HepG2 (cell line): Measurements from ENCODE around the gene ABHD1. TPM values are rescaled to one million over a fixed set of nuclear protein-coding genes. Genes with fewer than 3 reads are reported as not detected.

Source experiments
- AGO2 ChIP-seq: fragments of 200-400 bp; formaldehyde crosslinking; optimal IDR thresholded peaks from 2 replicates; pipeline ENCODE3; 2017; ENCODE audit warnings: mild to moderate bottlenecking, low read depth, low read length, moderate library complexity
- ARID2 ChIP-seq: sonication (generic); formaldehyde crosslinking; IDR thresholded peaks from 2 replicates; pipeline ENCODE4 v1.8.1; 2022; ENCODE audit warnings: mild to moderate bottlenecking, missing genetic modification reagents, borderline replicate concordance
- CEBPB ChIP-seq: IDR thresholded peaks from 2 replicates; pipeline ENCODE4 v1.6.1; 2011; ENCODE audit warnings: low read depth, low read length, improper control_type of control experiment, borderline replicate concordance
- FOXP4 ChIP-seq: sonication (generic); formaldehyde crosslinking; IDR thresholded peaks from 2 replicates; pipeline ENCODE4 v1.4.0; 2020; ENCODE audit warnings: missing genetic modification reagents
- KAT8 ChIP-seq: IDR thresholded peaks from 2 replicates; pipeline ENCODE4 v1.6.1; 2016; ENCODE audit warnings: missing genetic modification reagents, missing compliant biosample characterization
- MAFF ChIP-seq: IDR thresholded peaks from 2 replicates; pipeline ENCODE4 v1.6.1; 2011; ENCODE audit warnings: low read depth, low read length, improper control_type of control experiment
- RXRB ChIP-seq: IDR thresholded peaks from 2 replicates; pipeline ENCODE4 v1.6.1; 2016; ENCODE audit warnings: borderline replicate concordance, missing genetic modification reagents, missing compliant biosample characterization
- SP1 ChIP-seq, 2 experiments: fragments of 450-650 bp in 1 of 2; sonication (generic) in 1 of 2; formaldehyde crosslinking in 1 of 2; IDR thresholded peaks; 2 replicates each; pipeline versions ENCODE4 v1.4.0 to v1.6.1; 2016 to 2020; ENCODE audit warnings: missing genetic modification reagents in 1 of 2
- YY1 ChIP-seq: IDR thresholded peaks from 2 replicates; pipeline ENCODE4 v1.6.1; 2011; ENCODE audit warnings: low read length, low read depth, moderate library complexity, mild to moderate bottlenecking; ENCODE audit not compliant: insufficient read depth, insufficient replicate concordance
- ZNF121 ChIP-seq: sonication (generic); formaldehyde crosslinking; IDR thresholded peaks from 2 replicates; pipeline ENCODE4 v1.5.0; 2020; ENCODE audit warnings: mild to moderate bottlenecking, missing genetic modification reagents
- ZNF34 ChIP-seq: sonication (generic); formaldehyde crosslinking; IDR thresholded peaks from 2 replicates; pipeline ENCODE4 v1.4.0; 2020; ENCODE audit warnings: mild to moderate bottlenecking, missing genetic modification reagents, borderline replicate concordance
- ZNF547 ChIP-seq: sonication (generic); formaldehyde crosslinking; IDR thresholded peaks from 2 replicates; pipeline ENCODE4 v1.5.1; 2020; ENCODE audit warnings: mild to moderate bottlenecking, missing genetic modification reagents
- polyA plus RNA-seq, 8 experiments: library from polyadenylated mRNA; depleted of rRNA in 3 of 8; stranded (reverse) in 7 of 8; unstranded in 1 of 8; fragments of >200 nt; fragmentation: Illumina TruSeq in 4 of 8; extraction: Trizol in 4 of 8; gene quantifications; 2 replicates each; pipeline versions ENCODE4 v1.2.1 to v1.2.3, GENCODE V29; 2011 to 2016; ENCODE audit warnings: low read depth in 4 of 8, missing spikeins in 1 of 8, mixed read lengths in 1 of 8; ENCODE audit not compliant: insufficient read depth in 1 of 8
- total RNA-seq, 5 experiments: library from RNA; depleted of rRNA; stranded (reverse); fragments of >200 nt; fragmentation: Illumina TruSeq; extraction: Trizol; gene quantifications; 2 replicates each; pipeline ENCODE4 v1.2.3, GENCODE V29; 2016; ENCODE audit warnings: low read depth in 1 of 5
- TF ChIP-seq, protein P1 (sequence below): sonication (generic); formaldehyde crosslinking; IDR thresholded peaks from 2 replicates; pipeline ENCODE4 v1.4.0; 2020; ENCODE audit warnings: missing genetic modification reagents, borderline replicate concordance
- TF ChIP-seq, protein P2 (sequence below): IDR thresholded peaks from 2 replicates; pipeline ENCODE4 v1.6.1; 2016; ENCODE audit warnings: low read depth, control low read depth
- TF ChIP-seq, protein P3 (sequence below): sonication (generic); formaldehyde crosslinking; conservative IDR thresholded peaks from 2 replicates; pipeline ENCODE4 v1.8.1; 2023; ENCODE audit warnings: missing genetic modification reagents

The ABHD1 gene
- total and polyA plus RNA-seq, 2 of the 13 experiments (the other 11 are each of a cell fraction or from before 2014, with no cell fraction given), result 0.04 to 0.81 TPM

DNA sequence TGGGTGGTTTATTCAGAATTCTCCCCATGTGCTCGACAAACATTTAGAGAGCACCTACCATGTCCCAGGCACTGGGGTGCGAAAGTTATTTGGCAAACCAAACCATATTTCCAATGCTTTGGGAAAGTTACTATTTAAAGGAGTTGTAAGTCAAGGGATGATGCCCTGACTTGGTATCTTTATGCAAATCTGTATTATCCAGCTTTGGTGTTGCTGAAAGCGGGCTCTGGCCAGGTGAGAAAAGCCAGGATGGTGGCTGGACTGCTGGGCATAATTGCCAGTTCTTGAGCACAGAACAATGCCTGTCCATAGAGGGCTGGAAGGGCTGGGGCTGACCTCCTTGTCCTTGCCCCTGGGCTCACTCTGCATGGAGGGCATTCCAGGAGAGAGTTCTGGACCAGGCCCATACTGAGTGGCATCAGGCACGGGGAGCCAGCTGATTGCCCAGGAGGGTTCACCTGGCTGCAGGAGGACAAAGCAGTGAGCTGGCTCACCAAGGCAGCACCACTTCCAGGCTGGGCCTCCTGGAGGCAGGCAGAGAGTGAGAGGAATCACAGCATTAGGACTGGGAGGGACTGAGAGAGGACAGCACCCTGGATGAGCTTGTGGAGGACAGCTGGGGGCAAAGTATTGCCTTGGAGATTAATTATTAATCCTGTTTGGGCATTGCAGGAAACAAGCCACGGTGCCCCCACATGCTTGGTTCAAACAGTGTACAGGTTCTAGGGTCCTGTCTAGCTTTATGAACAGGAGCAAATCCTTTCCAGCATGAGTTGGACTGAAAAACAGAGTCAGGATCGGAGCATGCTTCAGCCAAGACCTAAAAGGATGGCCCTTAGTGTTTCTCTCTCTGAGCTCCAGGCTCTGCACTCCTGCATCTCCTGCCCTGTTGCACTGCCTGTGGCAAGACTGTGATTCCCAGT is 29.9 kb upstream of the ABHD1 start (continued):
- TF ChIP-seq, protein P1, sequence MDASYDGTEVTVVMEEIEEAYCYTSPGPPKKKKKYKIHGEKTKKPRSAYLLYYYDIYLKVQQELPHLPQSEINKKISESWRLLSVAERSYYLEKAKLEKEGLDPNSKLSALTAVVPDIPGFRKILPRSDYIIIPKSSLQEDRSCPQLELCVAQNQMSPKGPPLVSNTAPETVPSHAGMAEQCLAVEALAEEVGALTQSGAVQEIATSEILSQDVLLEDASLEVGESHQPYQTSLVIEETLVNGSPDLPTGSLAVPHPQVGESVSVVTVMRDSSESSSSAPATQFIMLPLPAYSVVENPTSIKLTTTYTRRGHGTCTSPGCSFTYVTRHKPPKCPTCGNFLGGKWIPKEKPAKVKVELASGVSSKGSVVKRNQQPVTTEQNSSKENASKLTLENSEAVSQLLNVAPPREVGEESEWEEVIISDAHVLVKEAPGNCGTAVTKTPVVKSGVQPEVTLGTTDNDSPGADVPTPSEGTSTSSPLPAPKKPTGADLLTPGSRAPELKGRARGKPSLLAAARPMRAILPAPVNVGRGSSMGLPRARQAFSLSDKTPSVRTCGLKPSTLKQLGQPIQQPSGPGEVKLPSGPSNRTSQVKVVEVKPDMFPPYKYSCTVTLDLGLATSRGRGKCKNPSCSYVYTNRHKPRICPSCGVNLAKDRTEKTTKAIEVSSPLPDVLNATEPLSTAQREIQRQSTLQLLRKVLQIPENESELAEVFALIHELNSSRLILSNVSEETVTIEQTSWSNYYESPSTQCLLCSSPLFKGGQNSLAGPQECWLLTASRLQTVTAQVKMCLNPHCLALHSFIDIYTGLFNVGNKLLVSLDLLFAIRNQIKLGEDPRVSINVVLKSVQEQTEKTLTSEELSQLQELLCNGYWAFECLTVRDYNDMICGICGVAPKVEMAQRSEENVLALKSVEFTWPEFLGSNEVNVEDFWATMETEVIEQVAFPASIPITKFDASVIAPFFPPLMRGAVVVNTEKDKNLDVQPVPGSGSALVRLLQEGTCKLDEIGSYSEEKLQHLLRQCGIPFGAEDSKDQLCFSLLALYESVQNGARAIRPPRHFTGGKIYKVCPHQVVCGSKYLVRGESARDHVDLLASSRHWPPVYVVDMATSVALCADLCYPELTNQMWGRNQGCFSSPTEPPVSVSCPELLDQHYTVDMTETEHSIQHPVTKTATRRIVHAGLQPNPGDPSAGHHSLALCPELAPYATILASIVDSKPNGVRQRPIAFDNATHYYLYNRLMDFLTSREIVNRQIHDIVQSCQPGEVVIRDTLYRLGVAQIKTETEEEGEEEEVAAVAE, result no peak; the same call in 1 of the 2 replicates
- no peak for TF ChIP-seq SP1 (IDR thresholded peaks at IDR 0.05)
- peak; percentile 60; the same call in 1 of the 2 replicates for TF ChIP-seq SP1 (CRISPR knock-in tag; IDR thresholded peaks at IDR 0.05)
- TF ChIP-seq, protein P2, sequence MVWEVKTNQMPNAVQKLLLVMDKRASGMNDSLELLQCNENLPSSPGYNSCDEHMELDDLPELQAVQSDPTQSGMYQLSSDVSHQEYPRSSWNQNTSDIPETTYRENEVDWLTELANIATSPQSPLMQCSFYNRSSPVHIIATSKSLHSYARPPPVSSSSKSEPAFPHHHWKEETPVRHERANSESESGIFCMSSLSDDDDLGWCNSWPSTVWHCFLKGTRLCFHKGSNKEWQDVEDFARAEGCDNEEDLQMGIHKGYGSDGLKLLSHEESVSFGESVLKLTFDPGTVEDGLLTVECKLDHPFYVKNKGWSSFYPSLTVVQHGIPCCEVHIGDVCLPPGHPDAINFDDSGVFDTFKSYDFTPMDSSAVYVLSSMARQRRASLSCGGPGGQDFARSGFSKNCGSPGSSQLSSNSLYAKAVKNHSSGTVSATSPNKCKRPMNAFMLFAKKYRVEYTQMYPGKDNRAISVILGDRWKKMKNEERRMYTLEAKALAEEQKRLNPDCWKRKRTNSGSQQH (CRISPR knock-in tag), result no peak; the same call in none of the 2 replicates
- no peak; the same call in 1 of the 2 replicates for TF ChIP-seq ZNF121 (CRISPR knock-in tag)
- TF ChIP-seq YY1, result no peak
- TF ChIP-seq RXRB (CRISPR knock-in tag), result peak; percentile 85
- TF ChIP-seq AGO2, result no peak
- no peak for TF ChIP-seq CEBPB
- TF ChIP-seq, protein P3, sequence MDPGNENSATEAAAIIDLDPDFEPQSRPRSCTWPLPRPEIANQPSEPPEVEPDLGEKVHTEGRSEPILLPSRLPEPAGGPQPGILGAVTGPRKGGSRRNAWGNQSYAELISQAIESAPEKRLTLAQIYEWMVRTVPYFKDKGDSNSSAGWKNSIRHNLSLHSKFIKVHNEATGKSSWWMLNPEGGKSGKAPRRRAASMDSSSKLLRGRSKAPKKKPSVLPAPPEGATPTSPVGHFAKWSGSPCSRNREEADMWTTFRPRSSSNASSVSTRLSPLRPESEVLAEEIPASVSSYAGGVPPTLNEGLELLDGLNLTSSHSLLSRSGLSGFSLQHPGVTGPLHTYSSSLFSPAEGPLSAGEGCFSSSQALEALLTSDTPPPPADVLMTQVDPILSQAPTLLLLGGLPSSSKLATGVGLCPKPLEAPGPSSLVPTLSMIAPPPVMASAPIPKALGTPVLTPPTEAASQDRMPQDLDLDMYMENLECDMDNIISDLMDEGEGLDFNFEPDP (CRISPR knock-in tag), result peak; percentile 74; the same call in 1 of the 2 replicates
- TF ChIP-seq ARID2, result 0 out of 2 replicates have a peak, but pooled peaks have one; percentile 78
- TF ChIP-seq ZNF34 (CRISPR knock-in tag), result no peak
- no peak for TF ChIP-seq MAFF
- peak; percentile 89 for TF ChIP-seq FOXP4
- no peak; the same call in 1 of the 2 replicates for TF ChIP-seq ZNF547 (CRISPR knock-in tag)
- peak; percentile 72; the same call in 1 of the 2 replicates for TF ChIP-seq KAT8 (CRISPR knock-in tag)
